HEK293 (cell line): ENCODE results near the gene NAA80.

Experiments
- CTCF ChIA-PET: fragments of 350-600 bp; formaldehyde crosslinking; extraction: SDS; loops from one replicate; lab custom pipeline; 2021; ENCODE audit warnings: antibody characterized with exemption; lab: Yijun Ruan, JAX
- POLR2A ChIA-PET: fragments of 300-600 bp; formaldehyde crosslinking; extraction: SDS; loops from one replicate; lab custom pipeline; 2020; ENCODE audit warnings: antibody characterized with exemption, inconsistent platforms; lab: Yijun Ruan, JAX
- H3K27ac ChIP-seq: fragments of 200-500 bp; sonication (Bioruptor generic); 2 replicates; pipeline ENCODE4 v1.5.1; 2014; ENCODE audit warnings: low read depth, low read length, control low read depth, inconsistent platforms; ENCODE audit errors: extremely low read depth
- H3K36me3 ChIP-seq, 2 experiments: fragments of 200-500 bp in 1 of 2; sonication (Bioruptor generic) in 1 of 2; 1 replicate in 1 of 2; 2 replicates in 1 of 2; pipeline ENCODE4 v1.5.1; 2014 to 2017; ENCODE audit warnings: inconsistent platforms in 2 of 2, low read length in 2 of 2; ENCODE audit not compliant: control insufficient read depth in 2 of 2, insufficient read depth in 1 of 2
- H3K4me1 ChIP-seq: fragments of 200-500 bp; sonication (Bioruptor generic); 2 replicates; pipeline ENCODE4 v1.5.1; 2014; ENCODE audit warnings: mild to moderate bottlenecking, low read length, inconsistent platforms; ENCODE audit not compliant: control insufficient read depth, insufficient read depth
- H3K4me3 ChIP-seq: 2 replicates; pipeline ENCODE4 v1.5.1; 2011; ENCODE audit warnings: low read depth, mild to moderate bottlenecking, control low read depth, low read length, moderate library complexity
- H3K9me3 ChIP-seq: fragments of 200-500 bp; sonication (Bioruptor generic); 2 replicates; pipeline ENCODE4 v1.5.1; 2014; ENCODE audit warnings: low read depth, low read length, inconsistent platforms; ENCODE audit not compliant: control insufficient read depth, insufficient read depth
- GLIS2 ChIP-seq: fragments of 450-650 bp; formaldehyde crosslinking; IDR thresholded peaks from 2 replicates; pipeline ENCODE4 v1.5.1; 2016; ENCODE audit warnings: missing biosample characterization, missing genetic modification characterization
- HOXA7 ChIP-seq: sonication (generic); formaldehyde crosslinking; IDR thresholded peaks from 2 replicates; pipeline ENCODE4 v1.8.1; 2022; ENCODE audit warnings: missing genetic modification reagents, borderline replicate concordance
- KLF10 ChIP-seq: fragments of 450-650 bp; IDR thresholded peaks from 2 replicates; pipeline ENCODE4 v1.5.1; 2018; ENCODE audit warnings: missing biosample characterization, mild to moderate bottlenecking, missing genetic modification characterization
- ZNF211 ChIP-seq: fragments of 450-650 bp; formaldehyde crosslinking; IDR thresholded peaks from 2 replicates; pipeline ENCODE4 v1.5.1; 2016; ENCODE audit warnings: low read depth, missing biosample characterization, missing genetic modification characterization
- ZNF24 ChIP-seq: fragments of 450-650 bp; formaldehyde crosslinking; IDR thresholded peaks from 2 replicates; pipeline ENCODE4 v1.5.1; 2016; ENCODE audit warnings: missing biosample characterization, missing genetic modification characterization
- ZNF341 ChIP-seq: fragments of 450-650 bp; formaldehyde crosslinking; IDR thresholded peaks from 2 replicates; pipeline ENCODE4; 2016; ENCODE audit warnings: low read depth, missing biosample characterization, missing genetic modification characterization
- ZNF560 ChIP-seq: fragments of 450-650 bp; formaldehyde crosslinking; IDR thresholded peaks from 2 replicates; pipeline ENCODE4 v1.5.1; 2017; ENCODE audit warnings: missing biosample characterization, missing genetic modification characterization, borderline replicate concordance
- ZNF610 ChIP-seq: fragments of 450-650 bp; formaldehyde crosslinking; IDR thresholded peaks from 2 replicates; pipeline ENCODE4 v1.5.1; 2016; ENCODE audit warnings: missing biosample characterization, missing genetic modification characterization, borderline replicate concordance
- ZNF621 ChIP-seq: fragments of 450-650 bp; formaldehyde crosslinking; IDR thresholded peaks from 2 replicates; pipeline ENCODE4 v1.5.1; 2017; ENCODE audit warnings: missing biosample characterization, missing genetic modification characterization
- ZNF626 ChIP-seq: fragments of 450-650 bp; sonication (Bioruptor Pico); formaldehyde crosslinking; IDR thresholded peaks from 2 replicates; pipeline ENCODE4 v1.5.1; 2018; ENCODE audit warnings: missing biosample characterization, missing genetic modification characterization, inconsistent platforms
- ZNF837 ChIP-seq: fragments of 450-650 bp; formaldehyde crosslinking; IDR thresholded peaks from 2 replicates; pipeline ENCODE4 v1.5.1; 2016; ENCODE audit warnings: missing biosample characterization, missing genetic modification characterization
- ZSCAN23 ChIP-seq: fragments of 450-650 bp; formaldehyde crosslinking; IDR thresholded peaks from 2 replicates; pipeline ENCODE4 v1.5.1; 2016; ENCODE audit warnings: missing biosample characterization, missing genetic modification characterization
- ZXDB ChIP-seq: fragments of 450-650 bp; formaldehyde crosslinking; IDR thresholded peaks from 2 replicates; pipeline ENCODE4 v1.5.1; 2016; ENCODE audit warnings: missing biosample characterization, missing genetic modification characterization
- TF ChIP-seq, protein P1 (sequence below): fragments of 450-650 bp; formaldehyde crosslinking; IDR thresholded peaks from 2 replicates; pipeline ENCODE4 v1.5.1; 2016; ENCODE audit warnings: missing biosample characterization, missing genetic modification characterization
- TF ChIP-seq, protein P2 (sequence below): fragments of 450-650 bp; formaldehyde crosslinking; IDR thresholded peaks from 2 replicates; pipeline ENCODE4 v1.5.1; 2016; ENCODE audit warnings: missing biosample characterization, missing genetic modification characterization, borderline replicate concordance
- TF ChIP-seq, protein P3 (sequence below): fragments of 450-650 bp; formaldehyde crosslinking; IDR thresholded peaks from 2 replicates; pipeline ENCODE4 v1.5.0; 2017; ENCODE audit warnings: missing biosample characterization, missing genetic modification characterization, borderline replicate concordance
- TF ChIP-seq, protein P4 (sequence below): fragments of 450-650 bp; formaldehyde crosslinking; IDR thresholded peaks from 2 replicates; pipeline ENCODE4 v1.5.1; 2016; ENCODE audit warnings: missing biosample characterization, missing genetic modification characterization
- TF ChIP-seq, protein P5 (sequence below): fragments of 450-650 bp; IDR thresholded peaks from 2 replicates; pipeline ENCODE4 v1.5.1; 2018; ENCODE audit warnings: missing biosample characterization, missing genetic modification characterization
- TF ChIP-seq, protein P6 (sequence below): fragments of 450-650 bp; formaldehyde crosslinking; IDR thresholded peaks from 2 replicates; pipeline ENCODE4 v1.5.1; 2016; ENCODE audit warnings: missing biosample characterization, missing genetic modification characterization
- TF ChIP-seq, protein P7 (sequence below): fragments of 450-650 bp; formaldehyde crosslinking; optimal IDR thresholded peaks from 2 replicates; pipeline ENCODE3; 2016; ENCODE audit warnings: missing biosample characterization, mild to moderate bottlenecking, missing genetic modification characterization

The NAA80 gene

DNA sequence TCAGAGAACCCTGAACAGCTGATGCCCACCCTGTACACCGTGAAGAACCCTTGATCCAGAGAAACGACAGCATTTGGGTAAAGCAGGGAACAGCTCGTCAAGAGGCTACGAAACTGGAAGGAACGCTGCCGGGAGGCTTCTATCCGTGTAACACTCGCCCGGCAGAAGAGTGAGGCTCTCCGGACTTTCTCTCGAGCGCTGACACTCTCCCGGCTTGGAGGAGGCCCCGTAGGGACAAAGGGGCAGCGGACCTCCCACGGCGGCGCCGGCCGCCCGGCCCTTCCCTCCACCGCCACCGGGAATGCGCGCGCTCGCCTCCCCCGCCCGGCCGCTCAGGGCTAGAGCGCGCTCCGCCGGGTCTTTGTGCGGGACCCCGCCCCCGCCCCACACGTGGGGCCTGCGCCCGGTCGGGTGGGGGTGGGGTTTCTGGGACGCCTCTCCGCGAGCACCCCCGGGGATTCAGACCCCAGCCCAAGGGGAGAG lies 21.7 kb upstream of the NAA80 start:
- Histone ChIP-seq H3K36me3 (peaks cover 0 to 61% of the 10 kb centered on the region in 2 experiments; a peak in 1 of 3 replicates), H3K4me1 (peaks cover 7% of the 10 kb centered on the region; the same call in 1 of the 2 replicates), H3K4me3 (peak overlapping the region; percentile 62), H3K27ac (peak overlapping the region; percentile 95; the same call in 1 of the 2 replicates), H3K9me3 (no peaks in the 10 kb centered on the region)
- CTCF ChIA-PET, result interaction anchor here (0.5 to 1.3 kb wide), 8 partner anchors 15 to 1493 kb away, joined by 3 to 7 read pairs (median 3); no protein-coding TSS in a partner anchor
- POLR2A ChIA-PET, result interaction anchor here (0.6 to 3.2 kb wide), 9 partner anchors 10 to 370 kb away, joined by 3 to 17 read pairs (median 5); partner anchors contain the start of genes CYB561D2, HYAL3, NAA80 and NPRL2
- TF ChIP-seq ZNF24, result no peak
- no peak for TF ChIP-seq ZNF610 (tag by site-specific recombination)
- TF ChIP-seq ZNF837, result no peak
- no peak for TF ChIP-seq HOXA7 (CRISPR knock-in tag)
- TF ChIP-seq, protein P1, sequence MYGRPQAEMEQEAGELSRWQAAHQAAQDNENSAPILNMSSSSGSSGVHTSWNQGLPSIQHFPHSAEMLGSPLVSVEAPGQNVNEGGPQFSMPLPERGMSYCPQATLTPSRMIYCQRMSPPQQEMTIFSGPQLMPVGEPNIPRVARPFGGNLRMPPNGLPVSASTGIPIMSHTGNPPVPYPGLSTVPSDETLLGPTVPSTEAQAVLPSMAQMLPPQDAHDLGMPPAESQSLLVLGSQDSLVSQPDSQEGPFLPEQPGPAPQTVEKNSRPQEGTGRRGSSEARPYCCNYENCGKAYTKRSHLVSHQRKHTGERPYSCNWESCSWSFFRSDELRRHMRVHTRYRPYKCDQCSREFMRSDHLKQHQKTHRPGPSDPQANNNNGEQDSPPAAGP (tag by site-specific recombination), result no peak
- TF ChIP-seq, protein P2, sequence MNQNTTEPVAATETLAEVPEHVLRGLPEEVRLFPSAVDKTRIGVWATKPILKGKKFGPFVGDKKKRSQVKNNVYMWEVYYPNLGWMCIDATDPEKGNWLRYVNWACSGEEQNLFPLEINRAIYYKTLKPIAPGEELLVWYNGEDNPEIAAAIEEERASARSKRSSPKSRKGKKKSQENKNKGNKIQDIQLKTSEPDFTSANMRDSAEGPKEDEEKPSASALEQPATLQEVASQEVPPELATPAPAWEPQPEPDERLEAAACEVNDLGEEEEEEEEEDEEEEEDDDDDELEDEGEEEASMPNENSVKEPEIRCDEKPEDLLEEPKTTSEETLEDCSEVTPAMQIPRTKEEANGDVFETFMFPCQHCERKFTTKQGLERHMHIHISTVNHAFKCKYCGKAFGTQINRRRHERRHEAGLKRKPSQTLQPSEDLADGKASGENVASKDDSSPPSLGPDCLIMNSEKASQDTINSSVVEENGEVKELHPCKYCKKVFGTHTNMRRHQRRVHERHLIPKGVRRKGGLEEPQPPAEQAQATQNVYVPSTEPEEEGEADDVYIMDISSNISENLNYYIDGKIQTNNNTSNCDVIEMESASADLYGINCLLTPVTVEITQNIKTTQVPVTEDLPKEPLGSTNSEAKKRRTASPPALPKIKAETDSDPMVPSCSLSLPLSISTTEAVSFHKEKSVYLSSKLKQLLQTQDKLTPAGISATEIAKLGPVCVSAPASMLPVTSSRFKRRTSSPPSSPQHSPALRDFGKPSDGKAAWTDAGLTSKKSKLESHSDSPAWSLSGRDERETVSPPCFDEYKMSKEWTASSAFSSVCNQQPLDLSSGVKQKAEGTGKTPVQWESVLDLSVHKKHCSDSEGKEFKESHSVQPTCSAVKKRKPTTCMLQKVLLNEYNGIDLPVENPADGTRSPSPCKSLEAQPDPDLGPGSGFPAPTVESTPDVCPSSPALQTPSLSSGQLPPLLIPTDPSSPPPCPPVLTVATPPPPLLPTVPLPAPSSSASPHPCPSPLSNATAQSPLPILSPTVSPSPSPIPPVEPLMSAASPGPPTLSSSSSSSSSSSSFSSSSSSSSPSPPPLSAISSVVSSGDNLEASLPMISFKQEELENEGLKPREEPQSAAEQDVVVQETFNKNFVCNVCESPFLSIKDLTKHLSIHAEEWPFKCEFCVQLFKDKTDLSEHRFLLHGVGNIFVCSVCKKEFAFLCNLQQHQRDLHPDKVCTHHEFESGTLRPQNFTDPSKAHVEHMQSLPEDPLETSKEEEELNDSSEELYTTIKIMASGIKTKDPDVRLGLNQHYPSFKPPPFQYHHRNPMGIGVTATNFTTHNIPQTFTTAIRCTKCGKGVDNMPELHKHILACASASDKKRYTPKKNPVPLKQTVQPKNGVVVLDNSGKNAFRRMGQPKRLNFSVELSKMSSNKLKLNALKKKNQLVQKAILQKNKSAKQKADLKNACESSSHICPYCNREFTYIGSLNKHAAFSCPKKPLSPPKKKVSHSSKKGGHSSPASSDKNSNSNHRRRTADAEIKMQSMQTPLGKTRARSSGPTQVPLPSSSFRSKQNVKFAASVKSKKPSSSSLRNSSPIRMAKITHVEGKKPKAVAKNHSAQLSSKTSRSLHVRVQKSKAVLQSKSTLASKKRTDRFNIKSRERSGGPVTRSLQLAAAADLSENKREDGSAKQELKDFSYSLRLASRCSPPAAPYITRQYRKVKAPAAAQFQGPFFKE (tag by site-specific recombination), result no peak
- TF ChIP-seq KLF10, result 0 out of 2 replicates have a peak, but pooled peaks have one; percentile 69
- TF ChIP-seq ZXDB (tag by site-specific recombination), result peak; percentile 8; the same call in 1 of the 2 replicates
- peak; percentile 67 for TF ChIP-seq GLIS2 (tag by site-specific recombination)
- no peak for TF ChIP-seq ZNF211 (tag by site-specific recombination)
- TF ChIP-seq, protein P3, sequence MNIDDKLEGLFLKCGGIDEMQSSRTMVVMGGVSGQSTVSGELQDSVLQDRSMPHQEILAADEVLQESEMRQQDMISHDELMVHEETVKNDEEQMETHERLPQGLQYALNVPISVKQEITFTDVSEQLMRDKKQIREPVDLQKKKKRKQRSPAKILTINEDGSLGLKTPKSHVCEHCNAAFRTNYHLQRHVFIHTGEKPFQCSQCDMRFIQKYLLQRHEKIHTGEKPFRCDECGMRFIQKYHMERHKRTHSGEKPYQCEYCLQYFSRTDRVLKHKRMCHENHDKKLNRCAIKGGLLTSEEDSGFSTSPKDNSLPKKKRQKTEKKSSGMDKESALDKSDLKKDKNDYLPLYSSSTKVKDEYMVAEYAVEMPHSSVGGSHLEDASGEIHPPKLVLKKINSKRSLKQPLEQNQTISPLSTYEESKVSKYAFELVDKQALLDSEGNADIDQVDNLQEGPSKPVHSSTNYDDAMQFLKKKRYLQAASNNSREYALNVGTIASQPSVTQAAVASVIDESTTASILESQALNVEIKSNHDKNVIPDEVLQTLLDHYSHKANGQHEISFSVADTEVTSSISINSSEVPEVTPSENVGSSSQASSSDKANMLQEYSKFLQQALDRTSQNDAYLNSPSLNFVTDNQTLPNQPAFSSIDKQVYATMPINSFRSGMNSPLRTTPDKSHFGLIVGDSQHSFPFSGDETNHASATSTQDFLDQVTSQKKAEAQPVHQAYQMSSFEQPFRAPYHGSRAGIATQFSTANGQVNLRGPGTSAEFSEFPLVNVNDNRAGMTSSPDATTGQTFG (tag by site-specific recombination), result no peak
- TF ChIP-seq ZSCAN23, result no peak
- TF ChIP-seq, protein P4, sequence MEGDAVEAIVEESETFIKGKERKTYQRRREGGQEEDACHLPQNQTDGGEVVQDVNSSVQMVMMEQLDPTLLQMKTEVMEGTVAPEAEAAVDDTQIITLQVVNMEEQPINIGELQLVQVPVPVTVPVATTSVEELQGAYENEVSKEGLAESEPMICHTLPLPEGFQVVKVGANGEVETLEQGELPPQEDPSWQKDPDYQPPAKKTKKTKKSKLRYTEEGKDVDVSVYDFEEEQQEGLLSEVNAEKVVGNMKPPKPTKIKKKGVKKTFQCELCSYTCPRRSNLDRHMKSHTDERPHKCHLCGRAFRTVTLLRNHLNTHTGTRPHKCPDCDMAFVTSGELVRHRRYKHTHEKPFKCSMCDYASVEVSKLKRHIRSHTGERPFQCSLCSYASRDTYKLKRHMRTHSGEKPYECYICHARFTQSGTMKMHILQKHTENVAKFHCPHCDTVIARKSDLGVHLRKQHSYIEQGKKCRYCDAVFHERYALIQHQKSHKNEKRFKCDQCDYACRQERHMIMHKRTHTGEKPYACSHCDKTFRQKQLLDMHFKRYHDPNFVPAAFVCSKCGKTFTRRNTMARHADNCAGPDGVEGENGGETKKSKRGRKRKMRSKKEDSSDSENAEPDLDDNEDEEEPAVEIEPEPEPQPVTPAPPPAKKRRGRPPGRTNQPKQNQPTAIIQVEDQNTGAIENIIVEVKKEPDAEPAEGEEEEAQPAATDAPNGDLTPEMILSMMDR (tag by site-specific recombination), result no peak
- TF ChIP-seq, protein P5, sequence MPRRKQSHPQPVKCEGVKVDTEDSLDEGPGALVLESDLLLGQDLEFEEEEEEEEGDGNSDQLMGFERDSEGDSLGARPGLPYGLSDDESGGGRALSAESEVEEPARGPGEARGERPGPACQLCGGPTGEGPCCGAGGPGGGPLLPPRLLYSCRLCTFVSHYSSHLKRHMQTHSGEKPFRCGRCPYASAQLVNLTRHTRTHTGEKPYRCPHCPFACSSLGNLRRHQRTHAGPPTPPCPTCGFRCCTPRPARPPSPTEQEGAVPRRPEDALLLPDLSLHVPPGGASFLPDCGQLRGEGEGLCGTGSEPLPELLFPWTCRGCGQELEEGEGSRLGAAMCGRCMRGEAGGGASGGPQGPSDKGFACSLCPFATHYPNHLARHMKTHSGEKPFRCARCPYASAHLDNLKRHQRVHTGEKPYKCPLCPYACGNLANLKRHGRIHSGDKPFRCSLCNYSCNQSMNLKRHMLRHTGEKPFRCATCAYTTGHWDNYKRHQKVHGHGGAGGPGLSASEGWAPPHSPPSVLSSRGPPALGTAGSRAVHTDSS (tag by site-specific recombination), result no peak
- TF ChIP-seq ZNF560 (tag by site-specific recombination), result peak; percentile 82; the same call in 1 of the 2 replicates
- no peak for TF ChIP-seq ZNF626 (tag by site-specific recombination)
- peak; percentile 76 for TF ChIP-seq ZNF341 (tag by site-specific recombination)
- TF ChIP-seq, protein P6, sequence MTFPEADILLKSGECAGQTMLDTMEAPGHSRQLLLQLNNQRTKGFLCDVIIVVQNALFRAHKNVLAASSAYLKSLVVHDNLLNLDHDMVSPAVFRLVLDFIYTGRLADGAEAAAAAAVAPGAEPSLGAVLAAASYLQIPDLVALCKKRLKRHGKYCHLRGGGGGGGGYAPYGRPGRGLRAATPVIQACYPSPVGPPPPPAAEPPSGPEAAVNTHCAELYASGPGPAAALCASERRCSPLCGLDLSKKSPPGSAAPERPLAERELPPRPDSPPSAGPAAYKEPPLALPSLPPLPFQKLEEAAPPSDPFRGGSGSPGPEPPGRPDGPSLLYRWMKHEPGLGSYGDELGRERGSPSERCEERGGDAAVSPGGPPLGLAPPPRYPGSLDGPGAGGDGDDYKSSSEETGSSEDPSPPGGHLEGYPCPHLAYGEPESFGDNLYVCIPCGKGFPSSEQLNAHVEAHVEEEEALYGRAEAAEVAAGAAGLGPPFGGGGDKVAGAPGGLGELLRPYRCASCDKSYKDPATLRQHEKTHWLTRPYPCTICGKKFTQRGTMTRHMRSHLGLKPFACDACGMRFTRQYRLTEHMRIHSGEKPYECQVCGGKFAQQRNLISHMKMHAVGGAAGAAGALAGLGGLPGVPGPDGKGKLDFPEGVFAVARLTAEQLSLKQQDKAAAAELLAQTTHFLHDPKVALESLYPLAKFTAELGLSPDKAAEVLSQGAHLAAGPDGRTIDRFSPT (tag by site-specific recombination), result no peak
- TF ChIP-seq, protein P7, sequence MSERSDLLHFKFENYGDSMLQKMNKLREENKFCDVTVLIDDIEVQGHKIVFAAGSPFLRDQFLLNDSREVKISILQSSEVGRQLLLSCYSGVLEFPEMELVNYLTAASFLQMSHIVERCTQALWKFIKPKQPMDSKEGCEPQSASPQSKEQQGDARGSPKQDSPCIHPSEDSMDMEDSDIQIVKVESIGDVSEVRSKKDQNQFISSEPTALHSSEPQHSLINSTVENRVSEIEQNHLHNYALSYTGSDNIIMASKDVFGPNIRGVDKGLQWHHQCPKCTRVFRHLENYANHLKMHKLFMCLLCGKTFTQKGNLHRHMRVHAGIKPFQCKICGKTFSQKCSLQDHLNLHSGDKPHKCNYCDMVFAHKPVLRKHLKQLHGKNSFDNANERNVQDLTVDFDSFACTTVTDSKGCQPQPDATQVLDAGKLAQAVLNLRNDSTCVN (tag by site-specific recombination), result peak; percentile 72
- no peak for TF ChIP-seq ZNF621 (tag by site-specific recombination)
